Posterior vena cava (tissue), 2 donors: ENCODE data around the gene ATL2. TPM values are rescaled to one million over a fixed set of nuclear protein-coding genes. Genes with fewer than 3 reads are reported as not detected.
"Not testable (repeated sequence)": the region's sequence is repeated elsewhere in the genome, so short reads cannot be mapped to it uniquely, and the experiment has no call there.

Experiments used
- DNase-seq: peaks from one replicate; pipeline ENCODE4 v3.0.0-alpha.2; 2020; ENCODE audit warnings: low spot score
- intact Hi-C, 2 donors: fragments of 100-400 bp; cut with DNase I; formaldehyde crosslinking; loops; one replicate each; pipeline versions ENCODE4 v1.14.1 to v1.14.2; 2022 to 2023
- total RNA-seq, 2 donors: library from RNA; stranded (reverse); fragmentation: NEBNext Ultra II Directional; extraction: Animal tissue kit (Norgen Biotek cat#: 25700); gene quantifications; one replicate each; pipeline ENCODE4 v1.2.1, GENCODE V29; 2021
- donor health status: DM: yes; HTN: yes; CAD: no.
- donor health status: DM: yes; HTN: yes; CAD: no.

ATL2 gene
- total RNA-seq, 2 donors from 2014 or later = 69.2 to 72.4 TPM

DNA sequence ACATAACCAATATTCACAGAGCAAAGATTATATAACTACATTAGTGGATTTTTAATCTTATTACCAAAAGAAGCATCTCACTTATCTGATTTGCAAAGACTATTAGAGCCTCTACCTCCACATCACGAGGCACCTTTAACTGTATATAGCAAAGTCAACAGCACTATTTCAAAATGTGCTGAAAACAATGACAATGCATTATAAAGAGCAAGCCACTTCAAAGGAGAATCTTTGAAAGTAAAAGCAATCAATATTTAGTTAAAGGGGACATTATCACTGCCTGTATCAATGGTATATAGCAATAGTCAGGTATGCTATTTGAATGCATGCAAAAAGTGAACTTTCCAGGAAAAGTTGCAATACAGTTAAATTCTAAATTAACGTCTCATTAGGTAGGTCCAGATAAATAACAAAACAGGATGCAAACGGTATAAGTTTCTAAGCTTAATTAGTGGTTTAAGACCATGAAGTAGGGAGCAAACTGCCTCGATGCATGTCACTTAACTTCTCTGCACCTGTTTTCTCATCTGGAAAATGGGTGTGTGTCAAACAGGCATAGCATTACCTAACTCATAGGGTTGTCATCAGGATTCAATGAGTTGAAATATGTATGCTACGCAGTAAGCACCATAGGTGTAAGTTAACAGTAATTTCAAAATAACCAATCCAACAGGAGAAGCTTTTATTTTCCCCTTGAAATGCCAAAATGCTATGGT lies 31.6 kb downstream of the ATL2 start:
- no peak for DNase-seq

DNA sequence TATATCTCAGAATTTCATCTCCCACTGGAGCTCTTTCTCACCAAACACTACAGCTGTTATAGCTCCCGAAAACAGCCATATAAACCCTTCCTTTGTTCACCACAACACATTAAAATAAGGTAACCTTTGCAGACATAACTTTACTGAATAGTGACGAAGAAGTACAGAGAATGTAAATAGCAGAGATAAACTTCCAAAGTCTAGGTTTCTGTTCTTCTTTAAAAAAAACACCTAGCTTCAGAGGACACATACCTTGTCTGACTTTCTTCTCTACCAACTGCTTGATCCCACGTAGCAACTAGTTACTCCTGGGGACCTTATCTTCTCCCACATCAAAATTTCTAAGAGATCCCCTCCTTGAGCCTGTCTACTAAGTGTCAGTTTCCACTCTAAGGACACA lies 32.3 kb downstream of the ATL2 start:
- DNase-seq = no peak
- intact Hi-C loops = no loop called here

More for the DNA sequence above, 31.6 kb downstream of the ATL2 start:
- intact Hi-C loops = no loop called here

DNA sequence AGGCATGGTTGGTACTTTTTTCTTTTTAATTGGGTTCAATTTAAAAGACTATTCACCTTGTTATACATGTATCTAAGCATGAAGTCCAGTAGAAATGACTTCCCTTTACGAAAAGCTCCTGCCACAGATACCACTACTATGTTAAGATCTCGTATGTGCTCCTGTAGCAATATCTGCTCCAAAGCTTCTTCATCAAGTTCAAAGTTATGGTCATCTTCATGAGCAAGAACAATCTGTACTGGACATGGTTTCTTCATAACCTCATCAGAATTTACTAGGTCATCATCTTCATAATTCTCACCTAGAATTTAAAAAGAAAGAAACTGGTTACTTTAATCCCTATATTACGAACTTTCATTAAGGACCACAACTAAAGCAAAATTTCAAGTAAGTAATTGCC lies 33.9 kb downstream of the ATL2 start:
- intact Hi-C loops = no loop called here
- DNase-seq = no peak

DNA sequence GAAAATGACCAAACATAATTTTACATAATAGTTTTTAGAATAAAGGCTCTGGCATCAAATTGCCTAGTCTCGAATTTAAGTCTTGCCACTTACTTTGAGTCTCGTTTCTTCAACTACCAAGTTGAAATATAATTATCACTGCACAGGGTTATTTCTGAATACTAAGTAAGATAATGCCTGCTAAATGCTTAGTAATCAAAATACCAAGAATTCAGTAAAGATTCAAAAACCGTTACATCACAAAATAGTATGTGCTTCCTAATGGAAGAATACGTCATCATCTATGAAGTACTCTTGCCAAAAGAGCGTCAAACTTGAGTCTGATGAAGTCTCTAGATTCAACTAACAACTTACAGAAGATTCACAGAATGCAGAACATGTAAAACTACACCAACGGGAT lies 40.5 kb downstream of the ATL2 start:
- intact Hi-C loops = no loop called here
- no peak for DNase-seq

DNA sequence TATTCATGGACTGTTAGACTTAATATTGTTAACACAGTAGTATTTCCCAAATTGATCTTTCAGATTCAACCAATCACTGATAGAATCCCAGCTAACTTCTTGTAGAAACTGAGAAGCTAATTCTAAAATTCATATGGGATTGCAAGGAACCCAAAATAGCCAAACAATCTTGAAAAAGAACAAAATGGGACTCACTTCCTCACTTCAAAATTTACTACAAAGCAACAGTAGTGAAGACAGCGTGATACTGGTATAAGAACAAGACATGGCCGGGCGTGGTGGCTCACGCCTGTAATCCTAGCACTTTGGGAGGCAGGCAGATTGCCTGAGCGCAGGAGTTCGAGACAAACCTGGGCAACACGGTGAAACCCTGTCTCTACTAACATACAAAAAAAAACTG lies 46.3 kb downstream of the ATL2 start:
- DNase-seq = no peak
- intact Hi-C loops = no loop called here

DNA sequence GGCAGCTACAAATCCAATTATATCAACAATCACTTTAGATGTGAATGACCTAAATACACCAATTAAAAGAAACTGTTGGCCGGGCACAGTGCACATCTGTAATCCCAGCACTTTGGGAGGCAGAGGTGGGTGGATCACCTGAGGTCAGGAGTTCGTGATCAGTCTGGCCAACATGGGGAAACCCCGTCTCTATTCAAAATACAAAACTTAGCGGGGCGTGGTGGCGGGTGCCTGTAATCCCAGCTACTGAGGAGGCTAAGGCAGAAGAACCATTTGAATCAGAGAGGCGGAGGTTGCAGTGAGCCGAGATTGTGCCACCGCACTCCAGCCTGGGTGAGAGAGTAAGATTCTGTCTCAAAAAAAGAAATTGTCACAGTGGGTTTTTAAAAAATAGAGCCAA lies 49.5 kb downstream of the ATL2 start:
- intact Hi-C loops = no loop called here
- no peak for DNase-seq

DNA sequence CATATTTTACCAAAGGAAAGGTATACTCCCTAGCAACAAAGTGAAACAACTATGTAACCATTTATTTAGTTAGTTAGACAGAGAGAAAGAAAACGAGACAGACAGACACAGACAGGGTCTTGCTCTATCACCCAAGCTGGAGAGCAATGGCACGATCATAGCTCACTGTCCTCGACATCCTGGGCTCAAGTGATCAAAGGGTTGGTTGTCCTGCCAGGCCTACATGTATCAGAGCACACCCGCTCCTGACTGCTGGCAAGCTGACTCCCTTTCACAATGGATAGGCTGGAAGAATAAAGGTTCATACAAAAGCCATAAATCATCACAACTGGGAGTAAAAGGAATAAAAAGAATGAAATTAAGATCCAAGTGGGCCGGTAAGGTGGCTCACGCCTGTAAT lies 53.5 kb downstream of the ATL2 start:
- no peak for DNase-seq
- intact Hi-C loops = no loop called here

DNA sequence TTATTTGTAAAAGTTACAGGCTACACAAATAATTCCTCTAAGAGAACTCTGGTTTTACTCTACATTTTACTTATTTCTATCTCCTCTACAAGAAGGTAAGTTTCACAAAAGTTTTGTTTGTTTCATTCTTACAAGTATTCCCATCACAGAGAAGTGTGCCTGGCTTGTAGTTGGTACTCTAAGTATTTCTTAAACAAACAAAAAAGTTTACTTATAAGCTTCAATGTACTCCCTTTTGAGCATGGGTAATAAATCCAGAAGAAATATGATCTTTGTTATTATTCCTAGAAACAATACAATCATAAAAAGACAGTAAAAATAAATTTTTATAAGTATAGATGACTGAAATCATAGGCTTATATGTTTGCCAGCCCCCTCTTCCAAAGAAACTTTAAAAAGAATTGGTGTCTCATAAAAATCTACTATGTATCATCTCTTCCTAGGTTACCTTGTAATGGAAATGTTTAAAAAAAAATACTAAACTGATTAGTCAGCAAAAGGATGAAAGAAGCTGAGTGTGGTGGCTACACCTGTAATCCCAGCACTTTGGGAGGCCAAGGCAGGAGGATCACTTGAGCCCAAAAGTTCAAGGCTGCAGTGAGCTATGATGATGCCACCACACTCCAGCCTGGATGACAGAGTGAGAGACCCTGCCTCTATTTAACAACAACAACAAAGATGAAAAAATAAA lies 54.7 kb downstream of the ATL2 start:
- intact Hi-C loops = no loop called here
- DNase-seq = no peak

DNA sequence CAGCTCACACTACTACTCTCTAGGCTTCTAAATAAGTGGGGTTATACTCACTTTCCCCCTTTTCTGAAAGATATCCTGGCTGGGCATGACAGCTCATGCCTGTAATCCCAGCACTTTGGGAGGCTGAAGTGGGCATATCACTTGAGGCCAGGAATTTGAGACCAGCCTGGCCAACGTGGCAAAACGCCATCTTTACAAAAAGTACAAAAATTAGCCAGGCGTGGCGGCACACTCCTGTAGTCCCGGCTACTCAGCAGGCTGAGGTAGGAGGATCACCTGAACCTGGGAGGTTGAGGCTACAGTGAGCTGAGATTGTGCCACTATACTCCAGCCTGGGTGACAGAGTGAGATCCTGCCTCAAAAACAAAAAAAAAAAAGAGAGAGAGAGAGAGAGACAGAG lies 57.8 kb downstream of the ATL2 start:
- not testable (repeated sequence) for DNase-seq
- intact Hi-C loops = loop anchor here in 1 of 2 donors (5.0 to 10.0 kb wide), 2 partner anchors 246 to 413 kb away; no protein-coding TSS in a partner anchor

DNA sequence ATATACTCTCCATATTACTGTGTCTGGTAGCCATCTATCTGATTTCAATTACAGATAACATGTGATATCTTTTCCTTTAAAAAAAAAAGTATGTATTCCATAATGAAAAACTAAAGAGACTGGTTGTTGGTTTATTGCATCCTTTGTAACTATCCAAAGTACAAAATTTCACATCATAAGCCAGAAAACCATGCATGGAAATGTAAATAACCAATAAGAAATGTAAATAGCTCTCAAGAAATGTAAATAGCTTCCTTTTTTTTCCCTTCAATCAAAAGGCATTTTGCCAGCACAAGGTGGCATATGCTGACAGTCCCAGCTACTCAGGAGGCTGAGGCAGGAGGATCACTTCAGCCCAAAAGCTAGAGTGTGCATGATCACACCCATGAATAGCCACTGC lies 59.3 kb downstream of the ATL2 start:
- intact Hi-C loops = loop anchor here in 1 of 2 donors (5.0 to 10.0 kb wide), 2 partner anchors 247 to 415 kb away; no protein-coding TSS in a partner anchor
- no peak for DNase-seq

DNA sequence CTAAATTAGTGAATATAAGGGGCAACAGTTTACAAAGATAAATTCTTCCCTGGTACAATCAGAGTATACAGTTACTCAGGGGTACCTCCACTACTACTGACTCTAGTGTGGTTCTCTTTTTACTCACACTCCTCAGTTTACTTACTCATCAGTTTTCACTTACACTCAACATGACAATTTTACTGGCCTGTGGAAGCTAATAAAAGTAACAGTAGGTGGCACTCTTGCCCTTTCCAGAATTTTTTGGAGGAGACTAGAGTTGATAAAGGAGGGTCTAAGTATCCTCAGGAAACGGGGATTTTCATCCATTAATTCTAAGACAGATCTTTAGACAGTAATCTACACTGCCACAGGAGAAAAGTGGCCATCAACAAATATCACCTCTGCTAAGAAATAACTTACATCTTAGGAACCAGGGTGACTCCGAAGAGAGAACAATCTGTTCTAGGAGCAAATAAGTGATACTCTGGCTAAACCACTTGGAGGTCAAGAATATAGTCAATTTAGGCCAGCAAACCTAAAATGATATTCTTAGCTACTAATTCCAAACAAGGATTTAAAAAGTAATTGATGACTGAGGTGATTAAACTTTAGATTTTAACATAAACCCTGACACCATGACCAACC lies 61.3 kb downstream of the ATL2 start:
- DNase-seq = no peak
- intact Hi-C loops = loop anchor here in 1 of 2 donors (5.0 to 10.0 kb wide), 2 partner anchors 249 to 416 kb away; no protein-coding TSS in a partner anchor

DNA sequence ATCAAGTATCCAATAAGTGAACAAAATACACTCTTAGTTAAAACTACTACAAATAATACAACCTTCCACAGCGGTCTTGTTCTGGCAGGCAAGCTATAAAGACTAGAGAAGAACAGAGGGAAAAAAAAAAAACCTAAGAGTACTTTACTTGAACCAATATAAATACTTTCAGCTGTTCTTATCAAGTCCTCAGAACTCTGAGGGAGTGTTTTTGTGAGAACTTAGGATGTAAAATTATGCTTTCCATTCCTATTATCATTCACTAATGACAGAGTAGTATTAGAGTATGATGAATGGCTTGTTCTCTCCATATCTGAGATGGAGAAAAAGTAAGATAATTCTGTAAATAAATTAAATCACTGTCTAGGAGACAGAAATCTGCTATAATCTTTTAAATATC lies 68.3 kb downstream of the ATL2 start:
- no peak for DNase-seq
- intact Hi-C loops = no loop called here

DNA sequence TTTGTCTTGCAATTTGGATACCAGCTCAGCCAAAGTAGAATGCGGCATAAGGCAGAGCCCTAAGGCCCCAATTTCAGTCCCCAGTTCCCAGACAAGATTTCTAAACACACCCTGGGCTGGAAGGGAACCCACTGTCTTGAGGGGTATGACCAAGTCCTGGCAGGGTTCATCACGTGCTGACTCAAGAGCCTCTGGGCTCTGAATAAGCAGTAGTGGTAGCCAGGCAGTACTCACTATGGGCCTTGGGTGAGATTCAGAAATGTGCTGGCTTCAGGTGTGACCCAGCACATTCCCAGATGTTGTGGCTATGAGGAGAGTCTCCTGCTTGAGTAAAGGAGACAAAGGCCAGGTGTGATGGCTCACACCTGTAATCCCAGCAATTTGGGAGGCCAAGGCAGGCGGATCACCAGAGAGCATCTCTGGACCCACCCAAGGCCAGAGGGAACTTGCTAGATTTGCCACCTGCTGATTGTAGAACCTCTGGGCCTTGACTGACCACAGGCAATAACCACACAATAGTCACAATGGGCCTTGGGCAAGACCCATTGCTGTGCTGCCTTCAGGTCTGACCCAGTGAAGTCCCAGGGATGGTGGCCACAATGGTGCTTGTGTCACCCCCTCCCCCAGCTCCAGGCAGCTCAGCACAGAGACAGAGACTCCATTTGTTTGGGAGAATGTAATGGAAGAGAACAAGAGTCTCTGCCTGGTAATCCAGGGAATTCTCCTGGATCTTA lies 74.9 kb downstream of the ATL2 start:
- DNase-seq = no peak
- intact Hi-C loops = no loop called here

DNA sequence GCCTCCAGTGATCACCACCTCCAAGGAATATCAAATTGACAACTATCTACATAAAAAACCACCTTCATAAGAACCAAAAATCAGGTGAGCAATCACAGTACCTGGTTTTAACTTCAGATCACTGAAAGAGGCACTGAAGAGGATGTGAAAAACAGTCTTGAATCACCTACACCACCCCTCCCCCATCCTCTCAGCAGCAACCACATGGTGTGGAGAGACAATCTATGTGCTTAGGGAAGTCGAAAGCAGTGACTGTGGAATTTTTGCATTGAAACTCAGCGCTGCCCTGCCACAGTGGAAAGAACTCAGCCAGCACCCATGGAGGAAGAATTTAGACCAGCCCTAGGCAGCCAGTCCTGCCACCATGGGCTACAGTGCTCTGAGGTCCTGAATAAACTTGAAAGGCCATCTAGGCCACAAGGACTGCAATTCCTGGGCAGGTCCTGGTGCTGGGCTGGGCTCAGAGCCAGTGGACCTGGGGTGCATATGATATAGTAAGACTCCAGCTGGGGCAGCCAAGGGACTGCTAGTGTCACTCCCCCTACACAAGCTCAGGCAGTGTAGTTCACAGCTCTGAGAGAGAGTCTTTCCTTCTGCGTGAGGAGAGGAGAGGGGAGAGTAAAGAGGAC lies 75.6 kb downstream of the ATL2 start:
- no peak for DNase-seq
- intact Hi-C loops = no loop called here

DNA sequence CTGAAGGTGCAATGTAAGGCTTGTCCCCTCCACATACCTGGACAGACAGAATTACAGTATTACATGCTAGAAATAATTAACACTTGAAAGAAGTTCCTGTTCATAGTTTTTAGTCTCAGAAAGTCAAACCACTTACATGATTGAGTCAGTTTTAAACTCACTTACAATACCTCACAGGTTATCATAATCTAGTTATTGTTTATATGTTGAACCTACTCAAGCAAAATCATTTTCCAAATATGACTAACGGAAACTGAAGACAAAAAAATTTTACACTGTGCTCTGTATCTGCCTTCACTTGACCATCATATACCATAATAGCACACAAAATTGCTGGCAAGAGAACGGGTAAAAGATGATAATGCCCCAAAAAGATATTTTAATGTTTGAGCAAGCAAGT lies 78.5 kb downstream of the ATL2 start:
- intact Hi-C loops = no loop called here
- no peak for DNase-seq

DNA sequence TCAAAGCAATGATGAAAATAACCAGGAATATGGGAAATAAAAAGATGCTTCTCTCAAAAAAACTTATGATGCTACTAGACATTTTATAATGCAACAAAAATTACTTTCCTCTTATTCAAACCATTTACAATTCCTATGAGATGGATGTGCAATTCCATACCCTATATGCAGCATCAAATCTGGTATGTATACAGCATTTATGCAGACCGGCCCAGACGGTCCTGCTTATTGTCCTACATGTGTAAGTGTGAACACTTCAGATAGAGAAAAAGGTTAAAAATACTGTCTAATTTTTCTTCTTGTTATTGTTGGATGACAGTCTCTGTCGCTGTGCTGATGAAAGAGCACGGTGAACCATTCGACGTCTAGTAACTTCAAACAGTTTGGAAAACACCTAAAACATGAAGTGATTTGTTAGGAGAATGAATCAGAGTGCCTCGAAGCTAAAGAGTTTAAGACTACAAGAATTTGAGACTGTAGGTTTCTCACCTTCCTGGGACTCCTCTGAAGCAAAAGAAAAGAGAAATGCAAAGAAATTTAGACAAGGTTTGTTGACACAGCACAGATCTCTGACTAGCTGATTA lies 80.8 kb downstream of the ATL2 start:
- DNase-seq = no peak
- intact Hi-C loops = no loop called here

DNA sequence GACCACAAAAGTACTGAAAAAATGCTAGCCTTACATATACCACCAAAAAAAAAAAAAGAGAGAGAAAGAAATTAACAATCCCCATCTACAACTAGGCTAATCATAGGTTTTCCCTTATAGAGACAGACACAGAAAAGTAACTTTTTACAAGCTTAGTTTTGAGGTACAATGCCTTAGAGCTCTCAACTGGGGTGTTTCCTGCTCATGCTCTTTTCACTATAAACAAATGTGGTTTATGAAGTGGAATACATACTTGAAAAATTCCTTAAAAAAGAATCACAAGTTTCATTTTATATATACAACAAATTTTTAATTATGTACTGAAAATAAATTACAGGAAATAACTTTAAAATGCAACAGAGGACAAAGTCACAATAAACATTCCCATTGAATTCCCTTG lies 82.5 kb downstream of the ATL2 start:
- no peak for DNase-seq
- intact Hi-C loops = no loop called here

DNA sequence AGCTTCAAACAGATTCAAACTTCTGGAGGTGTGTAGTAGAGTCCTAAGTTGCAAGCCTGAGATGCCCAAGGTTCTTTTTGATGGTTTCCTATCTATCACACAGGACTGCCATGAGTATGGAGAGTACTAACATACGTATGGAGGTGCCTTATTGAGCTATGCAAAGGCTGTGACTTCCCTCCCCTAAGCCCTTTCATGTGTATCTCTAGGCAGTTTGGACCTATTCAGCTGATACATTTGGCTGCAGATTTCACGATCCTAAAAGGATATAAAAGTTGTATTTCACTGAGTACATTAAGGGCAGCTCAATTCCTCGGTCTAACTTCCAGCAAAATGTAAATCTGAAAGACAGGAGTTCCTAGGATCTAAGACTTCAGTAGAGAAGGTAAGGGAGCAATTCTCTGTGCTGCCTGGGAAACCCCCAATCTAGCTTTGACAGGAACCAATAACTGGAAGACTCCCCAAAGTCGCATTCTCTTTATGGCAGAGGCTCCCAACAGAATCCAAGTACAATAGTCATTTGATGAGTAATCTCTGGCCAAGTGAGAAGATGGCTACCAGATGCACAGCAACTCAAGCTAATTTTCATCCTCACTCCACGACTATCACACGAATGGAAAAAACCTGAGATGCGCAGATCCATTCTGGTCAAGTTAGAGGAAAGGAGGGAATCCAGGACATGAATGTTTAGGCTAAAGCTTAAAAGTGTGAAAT lies 83.8 kb downstream of the ATL2 start:
- intact Hi-C loops = no loop called here
- no peak for DNase-seq
